Mammary epithelial cell (primary cell): ENCODE data around the gene STEAP3.

ENCODE experiments used
- EZH2 ChIP-seq: IDR thresholded peaks from 2 replicates; pipeline ENCODE4 v1.6.1; 2012; ENCODE audit warnings: low read length, inconsistent platforms, borderline replicate concordance
- TF ChIP-seq, protein P1 (sequence below), 2 donors: IDR thresholded peaks in 1 of 2; conservative IDR thresholded peaks in 1 of 2; 2 replicates each; pipeline ENCODE4 v1.5.1; 2011 to 2012; ENCODE audit warnings: inconsistent platforms in 2 of 2, low read length in 2 of 2, mild to moderate bottlenecking in 2 of 2, control low read depth in 1 of 2, low read depth in 1 of 2; ENCODE audit not compliant: insufficient read depth in 1 of 2; ENCODE audit errors: extremely low read depth in 1 of 2

DNA sequence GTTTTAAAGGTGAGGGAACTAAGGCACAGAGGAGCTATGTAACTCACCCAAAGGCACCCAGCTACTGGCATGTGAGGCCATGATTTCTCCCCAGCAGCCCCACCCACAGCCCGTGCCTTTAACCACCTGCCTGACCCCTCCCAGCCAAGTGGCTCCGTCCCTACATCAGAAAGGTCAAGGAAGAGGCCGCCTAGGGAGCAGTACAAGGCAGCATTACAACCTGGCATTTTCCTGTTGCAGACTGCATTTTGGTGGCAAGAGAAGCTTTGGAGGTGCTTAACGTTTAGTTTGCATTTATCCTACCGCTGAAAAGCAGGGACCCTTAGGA lies 17.5 kb downstream of the STEAP3 start:
- TF ChIP-seq, protein P1, sequence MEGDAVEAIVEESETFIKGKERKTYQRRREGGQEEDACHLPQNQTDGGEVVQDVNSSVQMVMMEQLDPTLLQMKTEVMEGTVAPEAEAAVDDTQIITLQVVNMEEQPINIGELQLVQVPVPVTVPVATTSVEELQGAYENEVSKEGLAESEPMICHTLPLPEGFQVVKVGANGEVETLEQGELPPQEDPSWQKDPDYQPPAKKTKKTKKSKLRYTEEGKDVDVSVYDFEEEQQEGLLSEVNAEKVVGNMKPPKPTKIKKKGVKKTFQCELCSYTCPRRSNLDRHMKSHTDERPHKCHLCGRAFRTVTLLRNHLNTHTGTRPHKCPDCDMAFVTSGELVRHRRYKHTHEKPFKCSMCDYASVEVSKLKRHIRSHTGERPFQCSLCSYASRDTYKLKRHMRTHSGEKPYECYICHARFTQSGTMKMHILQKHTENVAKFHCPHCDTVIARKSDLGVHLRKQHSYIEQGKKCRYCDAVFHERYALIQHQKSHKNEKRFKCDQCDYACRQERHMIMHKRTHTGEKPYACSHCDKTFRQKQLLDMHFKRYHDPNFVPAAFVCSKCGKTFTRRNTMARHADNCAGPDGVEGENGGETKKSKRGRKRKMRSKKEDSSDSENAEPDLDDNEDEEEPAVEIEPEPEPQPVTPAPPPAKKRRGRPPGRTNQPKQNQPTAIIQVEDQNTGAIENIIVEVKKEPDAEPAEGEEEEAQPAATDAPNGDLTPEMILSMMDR (conservative IDR thresholded peaks at IDR 0.05 in 1 of 2, IDR thresholded peaks at IDR 0.05 in 1 of 2; ENCODE audit: extremely low read depth in 1 of 2, insufficient read depth in 1 of 2, low read depth in 1 of 2, low read length in 2 of 2): no peak
- TF ChIP-seq EZH2: no peak
